A549 (cell line): ENCODE data around the gene CEPT1.
"Not testable (repeated sequence)": the region's sequence is repeated elsewhere in the genome, so short reads cannot be mapped to it uniquely, and the experiment has no call there.

Experiments used
- CEBPB ChIP-seq, 2 experiments: fragments of >200 bp in 1 of 2; sonication (Bioruptor Twin) in 1 of 2; formaldehyde crosslinking in 1 of 2; IDR thresholded peaks; 2 replicates each; pipeline ENCODE4 v1.6.1; 2012 to 2016
- HDAC2 ChIP-seq: fragments of 200-600 bp; sonication (generic); IDR thresholded peaks from 2 replicates; pipeline ENCODE4 v1.6.1; 2016
- KDM1A ChIP-seq: fragments of 200-600 bp; sonication (generic); IDR thresholded peaks from 2 replicates; pipeline ENCODE4 v1.6.1; 2016; ENCODE audit warnings: low read depth, mild to moderate bottlenecking
- POLR2A ChIP-seq: IDR thresholded peaks from 2 replicates; pipeline ENCODE4 v1.6.1; 2012; ENCODE audit warnings: mild to moderate bottlenecking, low read length
- SMC3 ChIP-seq: fragments of >200 bp; sonication (Bioruptor Twin); formaldehyde crosslinking; IDR thresholded peaks from 3 replicates; pipeline ENCODE4 v1.6.1; 2018; ENCODE audit warnings: inconsistent platforms
- ZFP36 ChIP-seq: fragments of 450-650 bp; IDR thresholded peaks from 2 replicates; pipeline ENCODE4 v1.6.1; 2014; ENCODE audit warnings: borderline replicate concordance; ENCODE audit not compliant: partially characterized antibody
- TF ChIP-seq, protein P1 (sequence below): fragments of >200 bp; sonication (Bioruptor Twin); formaldehyde crosslinking; IDR thresholded peaks from 3 replicates; pipeline ENCODE4 v1.5.1; 2016

DNA sequence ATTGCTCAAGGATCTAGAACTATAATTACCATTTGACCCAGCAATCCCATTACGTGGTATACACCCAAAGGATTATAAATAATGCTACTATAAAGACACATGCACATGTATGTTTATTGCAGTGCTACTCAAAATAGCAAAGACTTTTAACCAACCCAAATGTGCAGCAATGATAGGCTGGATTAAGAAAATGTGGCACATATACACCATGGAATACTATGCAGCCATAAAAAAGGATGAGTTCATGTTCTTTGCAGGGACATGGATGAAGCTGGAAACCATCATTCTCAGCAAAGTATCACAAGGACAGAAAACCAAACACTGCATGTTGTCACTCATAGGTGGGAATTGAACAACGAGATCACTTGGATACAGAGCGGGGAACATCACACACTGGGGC, 44.6 kb upstream of the CEPT1 start:
- TF ChIP-seq POLR2A; ZFP36; KDM1A; SMC3; HDAC2; CEBPB (IDR thresholded peaks at IDR 0.05): not testable (repeated sequence)
- TF ChIP-seq, protein P1, sequence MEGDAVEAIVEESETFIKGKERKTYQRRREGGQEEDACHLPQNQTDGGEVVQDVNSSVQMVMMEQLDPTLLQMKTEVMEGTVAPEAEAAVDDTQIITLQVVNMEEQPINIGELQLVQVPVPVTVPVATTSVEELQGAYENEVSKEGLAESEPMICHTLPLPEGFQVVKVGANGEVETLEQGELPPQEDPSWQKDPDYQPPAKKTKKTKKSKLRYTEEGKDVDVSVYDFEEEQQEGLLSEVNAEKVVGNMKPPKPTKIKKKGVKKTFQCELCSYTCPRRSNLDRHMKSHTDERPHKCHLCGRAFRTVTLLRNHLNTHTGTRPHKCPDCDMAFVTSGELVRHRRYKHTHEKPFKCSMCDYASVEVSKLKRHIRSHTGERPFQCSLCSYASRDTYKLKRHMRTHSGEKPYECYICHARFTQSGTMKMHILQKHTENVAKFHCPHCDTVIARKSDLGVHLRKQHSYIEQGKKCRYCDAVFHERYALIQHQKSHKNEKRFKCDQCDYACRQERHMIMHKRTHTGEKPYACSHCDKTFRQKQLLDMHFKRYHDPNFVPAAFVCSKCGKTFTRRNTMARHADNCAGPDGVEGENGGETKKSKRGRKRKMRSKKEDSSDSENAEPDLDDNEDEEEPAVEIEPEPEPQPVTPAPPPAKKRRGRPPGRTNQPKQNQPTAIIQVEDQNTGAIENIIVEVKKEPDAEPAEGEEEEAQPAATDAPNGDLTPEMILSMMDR, result not testable (repeated sequence)
